NT2/D1 (cell line): ENCODE measurements around the gene CDA.

Experiments
- SUZ12 ChIP-seq: IDR thresholded peaks from 2 replicates; pipeline ENCODE4 v1.6.1; 2011; ENCODE audit not compliant: insufficient read length, insufficient read depth; ENCODE audit errors: extremely low read depth
- YY1 ChIP-seq: IDR thresholded peaks from 2 replicates; pipeline ENCODE4 v1.6.1; 2011; ENCODE audit not compliant: insufficient read length, insufficient read depth
- ZNF274 ChIP-seq: IDR thresholded peaks from 2 replicates; pipeline ENCODE4 v1.6.1; 2011; ENCODE audit warnings: mild to moderate bottlenecking, low read depth, low read length

- TF ChIP-seq YY1 (no peak), SUZ12 (no peak), ZNF274 (no peak)
Observed at GRCh38 chr1:20615946-20616846, 27.3 kb downstream of the CDA start.
